Occipital lobe (tissue), 2 donors: Measurements from ENCODE around the gene ALG1. TPM values are rescaled to one million over a fixed set of nuclear protein-coding genes. Genes with fewer than 3 reads are reported as not detected.

Experiments
- DNase-seq: peaks from one replicate; lab custom pipeline; 2025; lab: John Stamatoyannopoulos, UW
- total RNA-seq: library from RNA; depleted of rRNA; stranded (reverse); fragments of >200 nt; gene quantifications from one replicate; pipeline ENCODE4 v1.2.3, GENCODE V29; 2014

ALG1 gene
- total RNA-seq, 1 donor from 2014 or later, result 11.4 TPM

DNA sequence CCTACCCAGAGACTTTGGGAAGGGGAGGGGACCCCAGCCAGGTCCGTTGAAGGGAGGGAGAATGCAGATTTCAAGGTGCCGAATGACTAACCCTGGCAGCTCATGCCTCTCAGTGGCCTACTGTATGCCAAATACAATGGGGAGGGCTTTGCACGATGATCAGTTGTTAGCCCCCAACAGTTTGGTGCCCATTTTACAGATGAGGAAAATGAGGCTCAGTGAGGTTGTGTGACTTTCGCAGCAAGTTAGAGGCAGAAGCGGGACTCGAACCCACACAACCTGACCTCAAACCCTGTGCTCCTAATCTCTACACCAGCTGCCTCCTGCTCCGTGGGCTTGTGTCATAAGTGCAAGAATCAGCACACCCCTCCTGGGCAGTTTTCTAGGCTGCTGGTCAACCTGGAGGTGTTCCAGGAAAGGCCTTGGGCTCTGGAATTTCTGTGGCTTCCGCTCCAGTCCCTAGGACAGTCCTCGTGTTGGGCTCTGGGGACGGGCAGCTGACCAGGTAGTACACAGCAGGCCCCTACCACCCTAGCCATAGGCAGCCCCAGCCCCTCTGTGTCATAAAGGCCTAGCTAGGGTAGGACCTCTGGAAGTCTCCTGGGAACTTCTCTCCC is 26.0 kb upstream of the ALG1 start:
- no peak for DNase-seq

- no peak for DNase-seq
These were observed 24.7 kb upstream of the ALG1 start for GRCh38 chr16:5046914-5047313.

GRCh38 chr16:5054876-5055865 is 16.5 kb upstream of the ALG1 start:
- DNase-seq, result no peak

DNA sequence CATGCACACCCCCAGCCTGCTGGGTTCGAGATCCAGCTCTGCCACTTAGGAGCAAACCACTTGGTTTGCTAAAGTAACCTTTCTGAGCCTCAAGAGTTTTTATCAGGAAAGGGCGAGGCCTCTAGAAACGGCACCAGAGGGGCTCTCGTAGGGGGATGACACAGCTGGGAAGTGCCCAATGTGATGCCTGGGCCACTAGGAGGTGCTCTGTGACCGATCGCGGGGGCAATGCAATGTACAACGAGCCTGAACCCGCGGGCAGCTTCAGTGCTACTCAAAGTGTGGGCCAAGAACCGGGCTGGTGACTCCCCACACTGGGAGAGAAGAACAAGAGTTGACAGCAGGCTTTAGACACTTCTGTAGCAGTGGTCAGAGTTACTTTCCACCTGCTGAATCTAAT is 15.3 kb upstream of the ALG1 start:
- DNase-seq, result no peak

- no peak for DNase-seq
These were observed 13.2 kb upstream of the ALG1 start for GRCh38 chr16:5058476-5058875.

DNA sequence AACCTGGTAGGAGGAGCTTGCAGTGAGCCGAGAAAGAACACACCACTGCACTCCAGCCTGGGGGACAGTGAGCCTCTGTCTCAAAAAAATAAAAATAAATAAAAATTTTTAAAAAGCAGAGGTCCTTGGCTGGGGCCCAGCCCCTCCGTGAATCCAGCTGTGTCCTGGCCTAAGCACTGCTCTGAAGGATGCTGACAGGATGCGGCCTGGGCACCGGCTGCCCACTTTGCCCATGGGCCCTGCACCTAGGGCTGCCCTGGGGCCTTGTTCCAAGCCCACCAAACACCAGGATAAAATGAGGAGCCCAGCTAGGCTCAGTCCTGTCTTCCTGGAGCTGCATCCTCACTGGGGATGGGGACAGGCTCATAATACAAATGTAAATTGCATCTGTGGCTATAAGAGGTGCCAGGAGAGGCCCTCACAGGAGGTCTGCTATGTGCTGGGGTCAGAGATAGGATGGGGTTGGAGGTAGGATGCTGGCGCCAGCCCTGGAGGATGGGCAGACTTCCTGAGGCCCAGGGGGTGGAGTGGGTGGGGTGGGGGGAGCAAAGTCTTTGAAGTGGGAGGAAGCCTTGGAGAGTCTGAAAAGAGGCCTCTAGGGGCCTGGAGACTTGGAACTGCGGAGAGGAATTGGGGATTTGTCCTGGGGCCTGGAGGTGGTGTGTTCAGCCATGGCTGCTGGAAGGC is 12.1 kb upstream of the ALG1 start:
- DNase-seq, result no peak

- DNase-seq, result no peak
These were observed 11.5 kb upstream of the ALG1 start for GRCh38 chr16:5060073-5060641.

DNA sequence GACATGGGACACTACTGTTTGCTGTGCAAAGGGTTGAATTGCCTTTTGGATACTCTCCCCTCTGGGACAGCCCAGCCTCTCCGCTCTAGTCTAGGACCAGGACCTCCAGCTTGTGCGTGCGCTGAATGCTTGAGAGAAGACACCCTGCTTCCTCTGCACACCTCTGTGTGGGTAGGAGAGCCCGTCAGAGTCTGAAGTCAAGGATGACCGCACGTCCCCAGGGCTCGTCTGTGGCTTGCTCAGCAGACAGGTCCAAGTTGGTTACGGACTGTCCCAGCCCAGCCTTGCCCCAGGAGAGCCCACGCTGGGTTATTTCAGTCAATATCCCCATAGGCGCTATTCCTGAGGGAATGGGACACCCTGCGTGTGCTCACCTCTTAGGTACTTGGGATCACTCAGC is 9.6 kb upstream of the ALG1 start:
- no peak for DNase-seq

- no peak for DNase-seq
These were observed 8.6 kb upstream of the ALG1 start for GRCh38 chr16:5062790-5063765.

- no peak for DNase-seq
These were observed 6.7 kb upstream of the ALG1 start for GRCh38 chr16:5064915-5065314.

DNA sequence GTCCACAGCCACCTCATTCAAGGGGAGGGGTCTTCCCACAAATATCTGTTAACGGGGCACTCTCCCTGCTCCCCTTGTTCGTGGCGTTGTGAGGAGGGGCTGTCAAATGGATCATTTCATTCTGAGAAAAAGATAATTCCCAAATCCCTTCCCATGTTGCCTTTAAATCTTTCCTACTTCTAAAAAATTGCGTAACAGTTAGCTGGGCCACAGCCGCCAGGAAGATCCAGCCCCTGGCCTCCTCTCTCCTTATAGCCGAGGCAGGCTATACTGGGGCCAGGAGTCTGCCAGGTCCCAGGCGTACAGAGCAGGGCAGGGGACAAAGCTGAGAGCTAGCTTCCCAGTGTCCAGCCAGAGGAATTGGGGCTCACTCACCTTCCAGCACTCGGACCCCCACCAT is 6.3 kb upstream of the ALG1 start:
- DNase-seq, result no peak

GRCh38 chr16:5065813-5066212 is 5.8 kb upstream of the ALG1 start, which contains the start of gene C16orf89:
Gene C16orf89 (minus strand): TSS chr16:5065956. CDS start chr16:5065908, 48 bp downstream.
- DNase-seq, result no peak

GRCh38 chr16:5066511-5066910 is 5.1 kb upstream of the ALG1 start:
- no peak for DNase-seq

DNA sequence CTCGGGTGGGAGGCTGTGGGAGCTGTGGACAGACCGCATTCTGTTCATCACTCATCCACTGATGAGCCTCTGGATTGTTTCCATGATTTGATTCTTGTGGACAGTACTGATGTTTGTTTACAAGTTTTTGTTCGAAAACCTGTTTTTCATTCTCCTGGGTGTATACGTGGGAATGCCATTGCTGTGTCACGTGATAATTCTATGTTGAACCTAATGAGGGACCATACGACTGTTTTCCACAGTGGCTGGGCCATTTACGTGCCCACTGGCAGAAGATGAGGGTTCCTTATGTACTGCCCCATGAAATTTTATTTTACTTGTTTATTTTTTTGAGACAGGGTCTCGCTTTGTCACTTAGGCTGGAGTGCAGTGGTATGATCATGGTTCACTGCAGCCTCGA is 2.6 kb upstream of the ALG1 start:
- DNase-seq, result no peak

DNA sequence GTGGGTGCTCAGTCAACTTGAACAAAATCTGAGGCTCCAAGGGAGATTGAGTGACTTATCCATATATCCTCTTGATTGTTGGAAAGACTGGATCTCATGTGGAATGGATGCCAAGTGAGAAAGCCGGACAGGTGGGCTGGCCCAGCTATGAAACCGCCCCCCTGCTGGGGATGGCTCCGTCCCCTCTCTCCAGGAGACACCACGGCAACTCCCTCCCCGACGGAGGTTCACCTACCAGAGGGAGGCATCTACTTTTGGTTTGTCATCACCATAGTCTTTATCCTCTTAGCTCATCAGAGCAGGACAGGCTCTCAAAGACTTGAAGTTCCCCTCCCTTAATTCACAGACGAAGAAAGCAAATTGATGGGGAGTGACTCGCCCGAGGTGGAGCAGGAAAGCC is 1.8 kb upstream of the ALG1 start:
- no peak for DNase-seq

DNA sequence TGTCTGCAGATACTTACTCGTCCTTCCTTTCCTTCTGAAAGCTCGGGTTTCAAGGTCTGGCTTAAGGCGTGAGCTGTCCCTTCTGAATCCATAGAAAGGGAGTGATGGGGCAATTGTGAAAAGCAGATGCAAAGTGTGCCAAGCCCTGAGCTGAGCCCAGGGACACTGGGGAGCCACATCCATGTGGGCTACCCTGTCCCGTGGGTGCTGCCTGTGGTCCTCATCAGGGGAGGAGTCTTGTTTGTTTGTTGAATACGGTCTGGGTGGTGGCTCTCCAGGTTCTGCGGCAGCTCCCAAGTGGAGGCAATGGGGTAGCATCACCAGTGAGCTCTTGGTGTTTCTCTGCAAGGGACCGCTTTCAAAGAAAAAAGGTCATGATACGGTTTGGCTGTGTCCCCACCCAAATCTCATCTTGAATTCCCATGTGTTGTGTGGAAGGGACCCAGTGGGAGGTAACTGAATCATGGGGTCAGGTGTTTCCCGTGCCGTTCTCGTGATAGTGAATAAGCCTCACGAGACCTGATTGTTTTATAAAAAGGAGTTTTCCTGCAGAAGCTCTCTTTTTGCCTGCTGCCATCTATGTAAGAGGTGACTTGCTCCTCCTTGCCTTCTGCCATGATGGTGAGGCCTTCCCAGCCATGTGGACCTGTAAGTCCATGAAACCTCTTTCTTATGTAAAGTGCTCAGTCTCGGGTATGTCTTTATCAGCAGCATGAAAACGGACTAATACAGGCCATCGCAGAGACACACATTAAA is 1.0 kb upstream of the ALG1 start:
- DNase-seq, result no peak

DNA sequence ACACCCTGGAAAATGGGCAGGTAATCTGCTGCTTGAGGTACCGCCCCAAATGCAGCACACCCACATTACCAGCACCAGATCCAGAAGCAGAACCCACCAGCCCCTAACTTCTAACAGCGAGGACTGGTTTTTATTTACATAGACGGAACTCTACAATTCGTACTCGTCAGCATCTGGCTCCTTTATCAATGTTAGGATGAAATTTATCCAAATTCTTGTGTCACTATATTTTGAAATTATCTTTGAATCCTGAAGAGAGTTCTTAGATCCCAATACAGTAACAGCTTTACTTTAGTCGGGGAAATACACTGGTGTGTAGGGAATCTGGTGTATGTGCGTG is 332 bp upstream of the ALG1 start:
- no peak for DNase-seq

GRCh38 chr16:5072334-5073278 is 963 bp downstream of the ALG1 start:
- DNase-seq, result no peak

DNA sequence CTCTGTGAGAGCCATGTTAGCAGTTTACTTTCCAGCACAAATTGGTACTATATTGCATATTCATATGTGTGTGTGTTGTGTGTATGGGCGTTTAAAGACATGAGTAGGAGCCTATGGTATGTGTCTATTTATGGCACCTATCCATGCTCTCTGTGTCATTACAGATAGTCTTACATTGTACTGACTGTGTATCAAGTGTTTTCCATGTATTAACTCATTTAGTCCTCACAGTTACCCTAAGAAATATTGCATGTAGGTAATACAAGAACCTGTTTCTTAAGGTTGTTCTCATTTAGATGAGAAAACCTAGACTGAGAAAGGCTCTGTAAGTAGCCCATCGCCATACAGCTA is 1.6 kb downstream of the ALG1 start:
- no peak for DNase-seq
